NT2/D1 (cell line): Measurements from ENCODE around the gene TRIM8.

Experiments
- SUZ12 ChIP-seq: IDR thresholded peaks from 2 replicates; pipeline ENCODE4 v1.6.1; 2011; ENCODE audit not compliant: insufficient read length, insufficient read depth; ENCODE audit errors: extremely low read depth
- YY1 ChIP-seq: IDR thresholded peaks from 2 replicates; pipeline ENCODE4 v1.6.1; 2011; ENCODE audit not compliant: insufficient read length, insufficient read depth

DNA sequence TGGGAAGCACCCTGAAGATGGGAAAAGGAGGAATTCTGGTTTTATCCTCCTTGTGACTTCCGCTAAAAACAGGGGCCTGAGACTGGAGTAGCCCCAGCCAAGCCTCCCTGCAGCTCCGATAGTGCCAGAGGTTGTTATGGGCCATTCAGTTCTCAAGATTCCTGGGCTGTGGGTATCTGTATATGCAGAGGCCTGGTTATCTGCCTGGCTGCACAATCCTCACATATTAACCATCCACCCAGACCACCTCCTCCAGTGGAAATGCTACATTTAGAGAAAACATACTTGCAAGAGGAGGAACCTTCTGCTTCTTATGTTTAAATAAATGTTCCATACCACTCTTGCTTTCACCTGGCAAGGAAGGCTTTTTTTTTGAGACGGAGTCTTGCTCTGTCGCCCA lies 35.3 kb downstream of the TRIM8 start:
- TF ChIP-seq SUZ12, result no peak
- TF ChIP-seq YY1, result no peak
